RWPE2 (cell line): ENCODE measurements around the gene ORC2.
"Not testable (repeated sequence)": the region's sequence is repeated elsewhere in the genome, so short reads cannot be mapped to it uniquely, and the experiment has no call there.

Experiments used
- ATAC-seq: fragments of 200-7000 bp; cut with Tn5 transposase; 3 replicates; pipeline ENCODE4 v1.9.1; 2021; ENCODE audit warnings: low read depth
- DNase-seq: peaks from one replicate; pipeline ENCODE4 v3.0.0-alpha.2; 2020; ENCODE audit warnings: low spot score
- H3K27ac ChIP-seq: fragments of 450-650 bp; 2 replicates; pipeline ENCODE4 v1.5.1; 2017; ENCODE audit warnings: mild to moderate bottlenecking; ENCODE audit not compliant: poor library complexity, severe bottlenecking
- H3K27me3 ChIP-seq: fragments of 250-450 bp; sonication (Bioruptor Pico); 2 replicates; pipeline ENCODE4 v1.5.1; 2021; ENCODE audit warnings: mild to moderate bottlenecking, moderate library complexity; ENCODE audit not compliant: insufficient read depth, poor library complexity, severe bottlenecking
- H3K36me3 ChIP-seq: fragments of 250-450 bp; sonication (Bioruptor Pico); 2 replicates; pipeline ENCODE4 v1.5.1; 2020; ENCODE audit warnings: low read depth, mild to moderate bottlenecking, moderate library complexity
- H3K4me1 ChIP-seq: fragments of 250-450 bp; sonication (Bioruptor Pico); 2 replicates; pipeline ENCODE4 v1.5.1; 2021; ENCODE audit warnings: mild to moderate bottlenecking, moderate library complexity; ENCODE audit not compliant: insufficient read depth, poor library complexity, severe bottlenecking
- H3K4me3 ChIP-seq: fragments of 250-450 bp; sonication (Bioruptor Pico); 2 replicates; pipeline ENCODE4 v1.5.1; 2021; ENCODE audit warnings: mild to moderate bottlenecking, moderate library complexity; ENCODE audit not compliant: severe bottlenecking
- H3K9me3 ChIP-seq: fragments of 250-450 bp; sonication (Bioruptor Pico); 2 replicates; pipeline ENCODE4 v1.5.1; 2021; ENCODE audit warnings: mild to moderate bottlenecking, moderate library complexity; ENCODE audit not compliant: severe bottlenecking
- CTCF ChIP-seq: fragments of 450-650 bp; IDR thresholded peaks from one replicate; pipeline ENCODE4 v1.5.1; 2017; ENCODE audit warnings: mild to moderate bottlenecking, moderate library complexity; ENCODE audit not compliant: poor library complexity, severe bottlenecking

Gene ORC2

GRCh38 chr2:200993097-200993496, 29.6 kb upstream of the ORC2 start:
- no peak for TF ChIP-seq CTCF
- Histone ChIP-seq H3K4me3 (no peak overlapping the region), H3K27ac (no peak overlapping the region), H3K27me3 (no peaks in the 10 kb centered on the region), H3K9me3 (no peaks in the 10 kb centered on the region), H3K36me3 (peaks cover 54% of the 10 kb centered on the region), H3K4me1 (no peaks in the 10 kb centered on the region)
- no peak for DNase-seq
- no peak for ATAC-seq

- Histone ChIP-seq H3K4me1 (no peaks in the 10 kb centered on the region), H3K36me3 (peaks cover 76% of the 10 kb centered on the region), H3K4me3 (no peak overlapping the region), H3K27me3 (no peaks in the 10 kb centered on the region), H3K9me3 (no peaks in the 10 kb centered on the region), H3K27ac (no peak overlapping the region)
- no peak for ATAC-seq
- DNase-seq = no peak
- TF ChIP-seq CTCF = no peak
Observed at GRCh38 chr2:200987137-200987536, 23.7 kb upstream of the ORC2 start.

GRCh38 chr2:200985799-200986198, 22.3 kb upstream of the ORC2 start:
- no peaks in the 10 kb centered on the region for H3K27me3 ChIP-seq
- ATAC-seq (no peak), DNase-seq (no peak)
- TF ChIP-seq CTCF = no peak
- H3K4me3 ChIP-seq = no peak overlapping the region
- no peak overlapping the region for H3K27ac ChIP-seq
- no peaks in the 10 kb centered on the region for H3K9me3 ChIP-seq
- H3K36me3 ChIP-seq = peaks cover 65% of the 10 kb centered on the region
- no peaks in the 10 kb centered on the region for H3K4me1 ChIP-seq

GRCh38 chr2:200976710-200977109, 13.2 kb upstream of the ORC2 start:
- no peaks in the 10 kb centered on the region for H3K27me3 ChIP-seq
- peaks cover 24% of the 10 kb centered on the region for H3K36me3 ChIP-seq
- ATAC-seq = no peak
- no peak for TF ChIP-seq CTCF
- H3K27ac ChIP-seq = no peak overlapping the region
- no peaks in the 10 kb centered on the region for H3K9me3 ChIP-seq
- DNase-seq = no peak
- H3K4me1 ChIP-seq = no peaks in the 10 kb centered on the region
- no peak overlapping the region for H3K4me3 ChIP-seq

- Histone ChIP-seq H3K9me3 (no peaks in the 10 kb centered on the region), H3K4me3 (no peak overlapping the region), H3K27ac (no peak overlapping the region), H3K27me3 (no peaks in the 10 kb centered on the region), H3K36me3 (peaks cover 24% of the 10 kb centered on the region), H3K4me1 (no peaks in the 10 kb centered on the region)
- ATAC-seq (no peak), DNase-seq (no peak)
- TF ChIP-seq CTCF = no peak
Observed at GRCh38 chr2:200975672-200976071, 12.2 kb upstream of the ORC2 start.

- not testable (repeated sequence) for DNase-seq, H3K9me3 ChIP-seq, H3K27me3 ChIP-seq, H3K4me3 ChIP-seq, ATAC-seq, H3K27ac ChIP-seq
- H3K4me1 ChIP-seq = peaks cover 16% of the 10 kb centered on the region
- peaks cover 10% of the 10 kb centered on the region; the same call in 1 of the 2 replicates for H3K36me3 ChIP-seq
Observed at GRCh38 chr2:200970057-200970456, 6.6 kb upstream of the ORC2 start.
